Measurements from ENCODE around the gene DFFB. TPM values are rescaled to one million over a fixed set of nuclear protein-coding genes. Genes with fewer than 3 reads are reported as not detected.
A peak's percentile ranks its signal among the peaks of the same experiment; 100 is the strongest.

DFFB gene
- total and polyA plus RNA-seq, 9 of the 15 experiments (the other 6 are each of a cell fraction or from before 2014, with no cell fraction given) = 2.3 to 15.8 (median 11.5) TPM

DNA sequence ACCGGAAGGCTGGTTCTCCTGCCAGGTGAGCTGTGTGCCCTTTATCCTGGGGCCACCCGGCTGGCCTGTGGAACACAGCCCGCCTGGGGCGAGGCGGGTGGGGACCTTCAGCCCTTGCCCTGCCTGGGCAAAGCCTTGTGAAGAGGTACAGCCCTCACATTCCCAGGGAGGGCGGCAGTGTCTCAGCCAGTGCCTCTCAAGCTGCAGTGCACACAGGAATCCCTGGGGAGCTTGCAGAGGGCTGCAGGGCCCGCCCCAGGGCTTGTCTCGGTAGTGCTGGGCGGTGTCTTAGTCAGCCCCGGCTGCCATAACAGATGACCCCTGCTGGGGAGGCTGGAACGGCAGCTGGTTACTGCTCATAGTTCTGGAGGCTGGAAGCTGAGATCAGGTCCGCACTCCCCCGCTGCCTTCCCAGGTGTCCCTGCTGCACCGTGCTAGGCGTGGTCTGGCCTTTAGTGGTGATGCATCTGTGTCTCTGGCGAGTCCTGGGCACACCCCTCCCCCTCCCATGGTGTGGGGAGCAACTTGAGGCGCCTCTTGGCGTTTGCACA, 12.6 kb downstream of the DFFB start (continued):
- TF ChIP-seq TAL1 (IDR thresholded peaks at IDR 0.05) (no peak), POLR2G (IDR thresholded peaks at IDR 0.05; ENCODE audit: low read depth, low read length) (0 out of 2 replicates have a peak, but pooled peaks have one; percentile 31), YBX1 (IDR thresholded peaks at IDR 0.05) (no peak), RBM17 (IDR thresholded peaks at IDR 0.05; ENCODE audit: borderline replicate concordance, low read depth, low read length) (no peak), RUNX1 (IDR thresholded peaks at IDR 0.05; ENCODE audit: low read depth) (no peak), DACH1 (IDR thresholded peaks at IDR 0.05; ENCODE audit: partially characterized antibody) (no peak), ZNF717 (CRISPR knock-in tag; IDR thresholded peaks at IDR 0.05) (no peak), ARNT (IDR thresholded peaks at IDR 0.05) (no peak), ELF4 (CRISPR knock-in tag; IDR thresholded peaks at IDR 0.05) (no peak), PTRF (tag; IDR thresholded peaks at IDR 0.05) (no peak), RBM39 (optimal IDR thresholded peaks at IDR 0.05; ENCODE audit: low read depth, low read length) (no peak), ZNF707 (CRISPR knock-in tag; conservative IDR thresholded peaks at IDR 0.05) (no peak), GTF2A2 (tag; IDR thresholded peaks at IDR 0.05) (no peak), IFI16 (CRISPR knock-in tag; IDR thresholded peaks at IDR 0.05) (no peak), KHSRP (IDR thresholded peaks at IDR 0.05) (no peak)
- TF ChIP-seq, protein P1, sequence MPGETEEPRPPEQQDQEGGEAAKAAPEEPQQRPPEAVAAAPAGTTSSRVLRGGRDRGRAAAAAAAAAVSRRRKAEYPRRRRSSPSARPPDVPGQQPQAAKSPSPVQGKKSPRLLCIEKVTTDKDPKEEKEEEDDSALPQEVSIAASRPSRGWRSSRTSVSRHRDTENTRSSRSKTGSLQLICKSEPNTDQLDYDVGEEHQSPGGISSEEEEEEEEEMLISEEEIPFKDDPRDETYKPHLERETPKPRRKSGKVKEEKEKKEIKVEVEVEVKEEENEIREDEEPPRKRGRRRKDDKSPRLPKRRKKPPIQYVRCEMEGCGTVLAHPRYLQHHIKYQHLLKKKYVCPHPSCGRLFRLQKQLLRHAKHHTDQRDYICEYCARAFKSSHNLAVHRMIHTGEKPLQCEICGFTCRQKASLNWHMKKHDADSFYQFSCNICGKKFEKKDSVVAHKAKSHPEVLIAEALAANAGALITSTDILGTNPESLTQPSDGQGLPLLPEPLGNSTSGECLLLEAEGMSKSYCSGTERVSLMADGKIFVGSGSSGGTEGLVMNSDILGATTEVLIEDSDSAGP (CRISPR knock-in tag; IDR thresholded peaks at IDR 0.05) = no peak
- TF ChIP-seq, protein P2, sequence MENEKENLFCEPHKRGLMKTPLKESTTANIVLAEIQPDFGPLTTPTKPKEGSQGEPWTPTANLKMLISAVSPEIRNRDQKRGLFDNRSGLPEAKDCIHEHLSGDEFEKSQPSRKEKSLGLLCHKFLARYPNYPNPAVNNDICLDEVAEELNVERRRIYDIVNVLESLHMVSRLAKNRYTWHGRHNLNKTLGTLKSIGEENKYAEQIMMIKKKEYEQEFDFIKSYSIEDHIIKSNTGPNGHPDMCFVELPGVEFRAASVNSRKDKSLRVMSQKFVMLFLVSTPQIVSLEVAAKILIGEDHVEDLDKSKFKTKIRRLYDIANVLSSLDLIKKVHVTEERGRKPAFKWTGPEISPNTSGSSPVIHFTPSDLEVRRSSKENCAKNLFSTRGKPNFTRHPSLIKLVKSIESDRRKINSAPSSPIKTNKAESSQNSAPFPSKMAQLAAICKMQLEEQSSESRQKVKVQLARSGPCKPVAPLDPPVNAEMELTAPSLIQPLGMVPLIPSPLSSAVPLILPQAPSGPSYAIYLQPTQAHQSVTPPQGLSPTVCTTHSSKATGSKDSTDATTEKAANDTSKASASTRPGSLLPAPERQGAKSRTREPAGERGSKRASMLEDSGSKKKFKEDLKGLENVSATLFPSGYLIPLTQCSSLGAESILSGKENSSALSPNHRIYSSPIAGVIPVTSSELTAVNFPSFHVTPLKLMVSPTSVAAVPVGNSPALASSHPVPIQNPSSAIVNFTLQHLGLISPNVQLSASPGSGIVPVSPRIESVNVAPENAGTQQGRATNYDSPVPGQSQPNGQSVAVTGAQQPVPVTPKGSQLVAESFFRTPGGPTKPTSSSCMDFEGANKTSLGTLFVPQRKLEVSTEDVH (IDR thresholded peaks at IDR 0.05; ENCODE audit: low read depth, partially characterized antibody) = no peak
- TF ChIP-seq, protein P3, sequence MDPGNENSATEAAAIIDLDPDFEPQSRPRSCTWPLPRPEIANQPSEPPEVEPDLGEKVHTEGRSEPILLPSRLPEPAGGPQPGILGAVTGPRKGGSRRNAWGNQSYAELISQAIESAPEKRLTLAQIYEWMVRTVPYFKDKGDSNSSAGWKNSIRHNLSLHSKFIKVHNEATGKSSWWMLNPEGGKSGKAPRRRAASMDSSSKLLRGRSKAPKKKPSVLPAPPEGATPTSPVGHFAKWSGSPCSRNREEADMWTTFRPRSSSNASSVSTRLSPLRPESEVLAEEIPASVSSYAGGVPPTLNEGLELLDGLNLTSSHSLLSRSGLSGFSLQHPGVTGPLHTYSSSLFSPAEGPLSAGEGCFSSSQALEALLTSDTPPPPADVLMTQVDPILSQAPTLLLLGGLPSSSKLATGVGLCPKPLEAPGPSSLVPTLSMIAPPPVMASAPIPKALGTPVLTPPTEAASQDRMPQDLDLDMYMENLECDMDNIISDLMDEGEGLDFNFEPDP (CRISPR knock-in tag; IDR thresholded peaks at IDR 0.05) = no peak
- TF ChIP-seq, protein P4, sequence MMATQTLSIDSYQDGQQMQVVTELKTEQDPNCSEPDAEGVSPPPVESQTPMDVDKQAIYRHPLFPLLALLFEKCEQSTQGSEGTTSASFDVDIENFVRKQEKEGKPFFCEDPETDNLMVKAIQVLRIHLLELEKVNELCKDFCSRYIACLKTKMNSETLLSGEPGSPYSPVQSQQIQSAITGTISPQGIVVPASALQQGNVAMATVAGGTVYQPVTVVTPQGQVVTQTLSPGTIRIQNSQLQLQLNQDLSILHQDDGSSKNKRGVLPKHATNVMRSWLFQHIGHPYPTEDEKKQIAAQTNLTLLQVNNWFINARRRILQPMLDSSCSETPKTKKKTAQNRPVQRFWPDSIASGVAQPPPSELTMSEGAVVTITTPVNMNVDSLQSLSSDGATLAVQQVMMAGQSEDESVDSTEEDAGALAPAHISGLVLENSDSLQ (IDR thresholded peaks at IDR 0.05) = peak; percentile 9; the same call in 1 of the 2 replicates
- TF ChIP-seq, protein P5, sequence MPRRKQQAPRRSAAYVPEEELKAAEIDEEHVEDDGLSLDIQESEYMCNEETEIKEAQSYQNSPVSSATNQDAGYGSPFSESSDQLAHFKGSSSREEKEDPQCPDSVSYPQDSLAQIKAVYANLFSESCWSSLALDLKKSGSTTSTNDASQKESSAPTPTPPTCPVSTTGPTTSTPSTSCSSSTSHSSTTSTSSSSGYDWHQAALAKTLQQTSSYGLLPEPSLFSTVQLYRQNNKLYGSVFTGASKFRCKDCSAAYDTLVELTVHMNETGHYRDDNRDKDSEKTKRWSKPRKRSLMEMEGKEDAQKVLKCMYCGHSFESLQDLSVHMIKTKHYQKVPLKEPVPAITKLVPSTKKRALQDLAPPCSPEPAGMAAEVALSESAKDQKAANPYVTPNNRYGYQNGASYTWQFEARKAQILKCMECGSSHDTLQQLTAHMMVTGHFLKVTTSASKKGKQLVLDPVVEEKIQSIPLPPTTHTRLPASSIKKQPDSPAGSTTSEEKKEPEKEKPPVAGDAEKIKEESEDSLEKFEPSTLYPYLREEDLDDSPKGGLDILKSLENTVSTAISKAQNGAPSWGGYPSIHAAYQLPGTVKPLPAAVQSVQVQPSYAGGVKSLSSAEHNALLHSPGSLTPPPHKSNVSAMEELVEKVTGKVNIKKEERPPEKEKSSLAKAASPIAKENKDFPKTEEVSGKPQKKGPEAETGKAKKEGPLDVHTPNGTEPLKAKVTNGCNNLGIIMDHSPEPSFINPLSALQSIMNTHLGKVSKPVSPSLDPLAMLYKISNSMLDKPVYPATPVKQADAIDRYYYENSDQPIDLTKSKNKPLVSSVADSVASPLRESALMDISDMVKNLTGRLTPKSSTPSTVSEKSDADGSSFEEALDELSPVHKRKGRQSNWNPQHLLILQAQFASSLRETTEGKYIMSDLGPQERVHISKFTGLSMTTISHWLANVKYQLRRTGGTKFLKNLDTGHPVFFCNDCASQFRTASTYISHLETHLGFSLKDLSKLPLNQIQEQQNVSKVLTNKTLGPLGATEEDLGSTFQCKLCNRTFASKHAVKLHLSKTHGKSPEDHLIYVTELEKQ (CRISPR knock-in tag; IDR thresholded peaks at IDR 0.05) = no peak

Measured in K562 (cell line).